Measurements from ENCODE around the gene RSPH10B.
"Not testable (repeated sequence)": the region's sequence is repeated elsewhere in the genome, so short reads cannot be mapped to it uniquely, and the experiment has no call there.

The RSPH10B gene

DNA sequence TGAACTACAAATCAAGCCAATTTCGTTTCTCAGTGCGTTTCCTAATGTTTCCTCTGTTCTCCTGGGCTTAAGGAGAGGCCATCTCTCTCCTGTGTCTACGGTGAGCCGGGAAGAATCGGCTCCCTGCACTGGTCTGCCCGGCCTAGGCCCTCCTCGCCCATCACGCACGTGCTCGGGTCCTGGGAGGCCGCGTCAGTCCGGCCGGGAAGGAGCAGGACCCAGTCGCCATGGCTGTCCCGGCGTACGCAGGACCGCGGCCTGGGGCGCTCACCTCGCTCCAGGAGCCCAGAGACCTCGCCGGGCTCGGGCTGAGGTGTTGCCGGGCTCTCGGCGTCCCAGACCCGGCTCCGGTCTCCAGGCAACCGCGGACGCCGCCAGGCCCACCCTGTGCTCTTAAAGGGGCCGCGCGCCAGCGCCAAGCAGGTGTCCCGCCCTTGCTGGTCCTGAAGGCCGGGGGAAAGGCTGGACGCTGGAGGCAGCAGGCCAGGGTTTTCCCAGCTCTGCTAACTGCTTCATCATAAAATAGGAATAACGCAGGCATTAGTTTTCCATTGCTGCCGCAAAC is at the start of gene RSPH10B:
Gene RSPH10B (minus strand): TSS at position 343 of the 565 bp plus-strand sequence. CDS start 3,573 bp downstream, outside the sequence.
- not testable (repeated sequence) for DNase-seq

GRCh38 chr7:6016653-6016966 is 46.1 kb upstream of the RSPH10B start:
- no peak for DNase-seq

DNA sequence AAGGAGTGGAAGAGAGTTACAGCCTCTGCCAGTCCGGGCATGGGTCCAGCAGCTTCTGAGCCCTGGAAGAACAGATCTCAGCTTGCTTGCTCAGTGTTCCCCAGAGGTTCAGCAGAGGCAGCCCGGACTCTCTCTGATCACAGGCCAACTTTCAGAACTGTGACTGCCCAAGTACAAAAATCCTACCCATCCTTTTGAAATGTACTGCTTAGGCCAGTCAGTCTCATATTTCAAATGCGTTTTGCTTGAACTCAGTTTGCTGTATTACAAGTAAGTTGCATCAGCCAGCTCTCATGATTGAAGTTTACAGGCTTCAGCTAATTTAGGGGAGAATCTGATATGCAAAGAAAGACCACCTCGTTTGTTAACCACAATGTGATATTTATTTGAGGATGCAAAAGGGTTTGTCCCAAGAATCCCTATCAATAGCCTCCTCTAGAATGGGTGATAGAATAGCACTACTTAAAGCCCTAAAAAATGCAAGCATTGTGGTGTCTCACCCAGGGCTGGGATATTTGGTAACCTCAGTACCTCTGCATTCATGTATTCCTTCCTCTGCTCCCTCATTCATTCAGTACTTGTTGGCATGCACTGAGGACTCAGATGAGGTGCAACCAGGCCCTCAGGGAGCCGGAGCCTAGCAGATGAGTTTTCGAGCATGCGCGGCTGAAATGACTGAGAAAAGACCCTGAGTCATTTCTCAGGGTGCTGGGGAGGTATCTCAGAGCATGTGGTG is 45.6 kb upstream of the RSPH10B start:
- no peak for DNase-seq

- no peak for DNase-seq
Observed at GRCh38 chr7:6012355-6013104, 42.0 kb upstream of the RSPH10B start.

- no peak for DNase-seq
Observed at GRCh38 chr7:6011541-6011940, 41.1 kb upstream of the RSPH10B start.

- not testable (repeated sequence) for DNase-seq
Observed at GRCh38 chr7:6010370-6010769, 39.9 kb upstream of the RSPH10B start.

GRCh38 chr7:6008668-6009611 is 38.5 kb upstream of the RSPH10B start, which contains the start of the genes AIMP2 and PMS2:
TSS of gene AIMP2 (plus strand) at chr7:6009272. CDS start at chr7:6009364, 92 bp downstream.
TSS of gene PMS2 (minus strand) at chr7:6009049. CDS start at chr7:6009019, 30 bp downstream.
- DNase-seq, result peak; percentile 96

DNA sequence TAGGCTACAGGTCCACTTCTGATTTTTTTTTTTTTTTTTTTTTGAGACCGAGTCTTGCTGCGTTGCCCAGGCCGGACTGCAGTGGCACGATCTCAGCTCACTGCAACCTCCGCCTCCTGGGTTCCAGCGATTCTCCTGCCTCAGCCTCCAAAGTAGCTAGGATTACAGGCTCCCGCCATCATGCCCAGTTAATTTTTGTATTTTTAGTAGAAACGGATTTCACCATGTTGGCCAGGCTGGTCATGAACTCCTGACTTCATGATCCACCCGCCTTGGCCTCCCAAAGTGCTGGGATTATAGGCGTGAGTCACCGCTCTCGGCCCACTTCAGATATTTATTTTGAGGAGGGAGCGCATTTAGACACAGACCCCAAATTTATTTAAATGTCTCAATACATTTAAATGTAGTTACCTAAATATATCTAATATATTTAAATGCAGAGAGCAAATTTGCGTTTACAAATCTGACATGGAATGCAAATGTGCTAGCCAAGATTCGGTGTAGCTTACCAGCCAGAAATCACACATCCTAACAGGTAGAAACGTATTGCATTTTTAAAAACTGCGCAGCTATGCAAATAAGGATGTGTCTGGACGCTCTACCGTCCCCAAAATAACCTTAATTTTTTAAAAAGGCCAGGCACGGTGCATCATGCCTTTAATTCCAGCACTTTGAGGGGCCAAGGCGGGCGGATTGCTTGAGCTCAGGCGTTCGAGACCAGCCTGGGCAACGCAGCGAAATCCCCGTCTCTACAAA is 37.5 kb upstream of the RSPH10B start:
- not testable (repeated sequence) for DNase-seq

GRCh38 chr7:6007386-6007785 is 36.9 kb upstream of the RSPH10B start:
- DNase-seq, result no peak

GRCh38 chr7:5997210-5997808 is 26.8 kb upstream of the RSPH10B start:
- DNase-seq, result no peak

DNA sequence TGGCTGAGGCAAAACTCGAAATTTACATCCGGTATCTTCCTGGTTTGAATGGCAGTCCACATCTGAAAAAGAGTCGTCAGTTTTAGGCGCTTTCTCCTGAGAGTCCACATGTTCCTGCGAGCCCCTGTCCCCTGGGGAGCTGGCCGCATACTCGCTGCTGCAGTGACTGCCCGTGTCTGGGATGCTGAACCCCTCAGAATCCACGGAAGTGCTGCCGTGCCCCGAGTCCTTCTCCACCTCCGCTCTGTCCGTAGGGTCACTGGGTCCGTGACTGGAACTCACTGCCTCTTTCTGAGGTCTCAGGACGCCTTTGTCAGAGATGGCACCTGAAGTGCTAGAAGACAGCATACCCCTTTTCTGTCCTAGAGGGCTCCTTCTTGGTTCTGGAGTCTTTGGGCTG is 16.6 kb upstream of the RSPH10B start:
- not testable (repeated sequence) for DNase-seq

GRCh38 chr7:5979680-5980314 is 9.3 kb upstream of the RSPH10B start:
- DNase-seq, result not testable (repeated sequence)

- DNase-seq, result not testable (repeated sequence)
Observed at GRCh38 chr7:5973580-5973979, 3.1 kb upstream of the RSPH10B start.

DNA sequence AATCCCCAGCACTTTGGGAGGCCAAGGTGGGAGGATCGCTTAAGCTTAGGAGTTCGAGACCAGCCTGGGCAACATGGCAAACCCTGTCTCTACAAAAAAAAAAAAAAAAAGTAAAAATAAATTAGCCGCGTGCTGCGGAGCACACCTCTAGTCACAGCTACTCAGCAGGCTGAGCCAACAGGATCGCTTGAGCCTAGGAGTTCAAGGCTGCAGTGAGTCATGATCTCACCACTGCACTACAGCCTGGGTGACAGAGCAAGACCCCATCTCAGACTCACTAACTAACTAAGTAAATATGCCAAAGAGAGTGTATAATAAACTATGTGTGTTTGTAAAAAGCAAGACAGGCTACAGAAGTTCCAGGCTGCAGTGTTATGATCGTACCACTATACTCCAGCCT is 6.7 kb downstream of the RSPH10B start:
- not testable (repeated sequence) for DNase-seq

- not testable (repeated sequence) for DNase-seq
Observed at GRCh38 chr7:5963205-5963604, 7.3 kb downstream of the RSPH10B start.

DNA sequence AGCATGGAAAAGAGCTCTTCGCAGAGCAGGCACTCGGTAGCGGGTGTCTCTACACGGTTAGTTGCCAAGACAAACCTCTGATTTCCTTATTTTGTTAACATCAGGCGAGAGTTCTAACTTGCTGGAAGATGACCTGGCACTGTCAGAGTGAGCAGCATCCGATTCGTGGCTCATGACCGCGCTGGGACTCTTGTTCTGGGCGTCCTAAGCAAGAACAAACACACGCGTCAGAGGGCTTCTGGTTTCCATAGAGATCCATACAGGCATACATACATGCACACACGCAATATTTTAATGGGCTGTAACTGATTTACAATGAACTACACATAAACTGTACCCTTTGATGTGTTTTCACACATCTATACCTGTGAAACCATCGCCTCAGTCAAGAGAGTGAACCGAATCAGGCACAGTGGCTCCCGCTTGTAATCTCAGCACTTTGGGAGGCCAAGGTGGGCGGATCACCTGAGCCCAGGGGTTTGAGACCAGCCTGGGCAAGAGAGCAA is 35.5 kb downstream of the RSPH10B start:
- DNase-seq, result not testable (repeated sequence)

GRCh38 chr7:5931905-5932644 is 38.4 kb downstream of the RSPH10B start:
- DNase-seq, result not testable (repeated sequence)

DNA sequence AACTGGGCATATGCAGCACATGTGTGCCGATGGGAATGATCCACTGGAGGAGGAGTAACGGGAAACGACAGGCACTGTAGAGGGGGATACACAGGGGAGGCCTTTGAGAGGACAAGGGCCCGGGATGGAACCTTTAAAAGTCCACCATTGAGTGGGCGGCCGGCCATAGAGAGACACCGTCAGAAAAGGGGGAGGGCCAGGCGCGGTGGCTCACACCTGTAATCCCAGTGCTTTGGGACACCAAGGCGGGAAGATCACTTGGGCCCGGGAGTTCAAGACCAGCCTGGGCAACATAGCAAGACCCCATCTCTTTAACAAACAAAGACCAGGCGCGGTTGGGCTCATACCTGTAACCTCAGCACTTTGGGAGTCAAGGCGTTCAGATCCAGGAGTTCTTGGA is 39.2 kb downstream of the RSPH10B start:
- not testable (repeated sequence) for DNase-seq

DNA sequence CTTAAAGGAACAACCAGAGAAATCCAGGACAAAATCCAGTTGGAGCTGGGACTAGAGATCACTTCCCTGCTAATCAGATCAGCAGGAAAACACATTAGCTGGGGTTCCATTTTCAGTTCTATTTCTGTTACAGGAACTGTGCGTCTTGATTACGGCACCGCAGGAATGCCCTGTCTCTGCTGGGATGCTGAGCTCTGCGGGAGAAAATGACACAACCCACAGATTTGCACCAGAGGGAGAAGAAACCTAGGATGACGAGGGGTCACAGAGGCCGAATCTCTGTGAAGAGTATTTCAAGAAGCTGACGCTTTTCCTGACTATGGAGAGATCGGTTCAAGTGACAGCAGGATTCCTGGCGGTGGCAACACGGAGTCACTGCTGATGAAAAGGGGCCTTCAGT is 40.2 kb downstream of the RSPH10B start:
- not testable (repeated sequence) for DNase-seq

Data from activated CD4-positive, CD25-positive, alpha-beta regulatory T cell treated with anti-CD3 and anti-CD28 coated beads, Interleukin-2, amount 50 U/mL, for 72 hours (primary cell).